HepG2 (cell line): ENCODE measurements around the gene GDF9. TPM values are rescaled to one million over a fixed set of nuclear protein-coding genes. Genes with fewer than 3 reads are reported as not detected.

Source experiments
- ATAC-seq: fragments of 200-7000 bp; cut with Tn5 transposase; 3 replicates; pipeline ENCODE4 v1.9.1; 2020; ENCODE audit warnings: mild to moderate bottlenecking, moderate library complexity
- BruUV-seq: library from RNA; stranded (reverse); fragments of 400-500 nt; replicated peaks from 2 replicates; lab custom pipeline; 2021; lab: Mats Ljungman, UMichigan
- CTCF ChIA-PET: fragments of 300-600 bp; formaldehyde crosslinking; extraction: SDS; loops from one replicate; lab custom pipeline; 2021; ENCODE audit warnings: low total read pairs, inconsistent platforms, low intra/inter-chr PET ratio; lab: Yijun Ruan, JAX
- POLR2A ChIA-PET: fragments of 350-600 bp; sonication (Branson Sonifier 250); formaldehyde crosslinking; loops from one replicate; lab custom pipeline; 2020; ENCODE audit warnings: antibody characterized with exemption, inconsistent platforms; lab: Yijun Ruan, JAX
- DNase-seq: peaks from one replicate; pipeline ENCODE4 v3.0.0-alpha.2; 2015; ENCODE audit warnings: low spot score
- FAIRE-seq: peaks from 3 replicates; lab custom pipeline; 2011; peaks lifted over from hg19 to GRCh38; lab: Jason Lieb, UNC
- H2AFZ ChIP-seq: one replicate; pipeline ENCODE4 v1.6.1; 2011; ENCODE audit warnings: low read length, inconsistent platforms
- H3K27ac ChIP-seq: fragments of 300-600 bp; 3 replicates; pipeline ENCODE4 v1.8.0; 2011; ENCODE audit warnings: mixed run types, mild to moderate bottlenecking, mixed read lengths, low read length, inconsistent platforms; ENCODE audit not compliant: insufficient read depth; ENCODE audit errors: extremely low read length
- H3K27me3 ChIP-seq, 2 experiments: fragments of 200-600 bp in 1 of 2; 2 replicates in 1 of 2; 3 replicates in 1 of 2; pipeline versions ENCODE4 v1.6.0 to v1.8.0; 2011; ENCODE audit warnings: low read length in 2 of 2, mild to moderate bottlenecking in 2 of 2, moderate library complexity in 2 of 2, inconsistent platforms in 1 of 2; ENCODE audit not compliant: insufficient read depth in 2 of 2, control insufficient read depth in 1 of 2
- H3K36me3 ChIP-seq, 2 experiments: fragments of 200-600 bp in 1 of 2; replicated peaks in 1 of 2; 2 replicates in 1 of 2; 3 replicates in 1 of 2; pipeline versions ENCODE4 v1.5.1 to v1.8.0; 2011; ENCODE audit warnings: low read length in 2 of 2, inconsistent platforms in 1 of 2; ENCODE audit not compliant: insufficient read depth in 2 of 2, control insufficient read depth in 1 of 2
- H3K4me1 ChIP-seq: 2 replicates; pipeline ENCODE4 v1.5.1; 2012; ENCODE audit warnings: low read length, inconsistent platforms; ENCODE audit not compliant: insufficient read depth
- H3K4me2 ChIP-seq: 2 replicates; pipeline ENCODE4 v1.6.0; 2011; ENCODE audit warnings: low read depth, low read length, inconsistent platforms
- H3K4me3 ChIP-seq, 3 experiments: fragments of 200-600 bp in 1 of 3; sonication (generic), shearing (Covaris generic) in 1 of 3; replicated peaks in 1 of 3; 2 replicates each; pipeline ENCODE4 v1.5.1; 2011 to 2016; ENCODE audit warnings: low read length in 3 of 3, inconsistent platforms in 2 of 3, low read depth in 2 of 3, mild to moderate bottlenecking in 2 of 3, control low read depth in 1 of 3, mixed read lengths in 1 of 3; ENCODE audit not compliant: insufficient read depth in 1 of 3
- H3K79me2 ChIP-seq: one replicate; pipeline ENCODE4 v1.6.1; 2011; ENCODE audit warnings: low read length, inconsistent platforms; ENCODE audit not compliant: insufficient read depth
- H3K9ac ChIP-seq: 2 replicates; pipeline ENCODE4 v1.6.0; 2011; ENCODE audit warnings: mild to moderate bottlenecking, low read depth, low read length, inconsistent platforms; ENCODE audit not compliant: insufficient read depth
- H3K9me3 ChIP-seq: 2 replicates; pipeline ENCODE4 v1.5.1; 2012; ENCODE audit warnings: mild to moderate bottlenecking, low read length
- H4K20me1 ChIP-seq: 2 replicates; pipeline ENCODE4 v1.6.0; 2011; ENCODE audit warnings: inconsistent platforms, mild to moderate bottlenecking, low read length, moderate library complexity; ENCODE audit not compliant: insufficient read depth
- FOXJ3 ChIP-seq: sonication (generic); formaldehyde crosslinking; IDR thresholded peaks from 2 replicates; pipeline ENCODE4 v1.4.0; 2020; ENCODE audit warnings: missing genetic modification reagents, mild to moderate bottlenecking, borderline replicate concordance
- JDP2 ChIP-seq: sonication (generic); formaldehyde crosslinking; IDR thresholded peaks from 2 replicates; pipeline ENCODE4 v1.8.1; 2022; ENCODE audit warnings: missing genetic modification reagents, borderline replicate concordance
- ZSCAN25 ChIP-seq: sonication (generic); formaldehyde crosslinking; IDR thresholded peaks from 2 replicates; pipeline ENCODE4 v1.8.0; 2022; ENCODE audit warnings: mild to moderate bottlenecking, missing genetic modification reagents
- whole genome bisulfite sequencing: methylation state at CpG from one replicate; pipeline ENCODE4 v1.1.6; 2017; ENCODE audit warnings: low lambda C conversion rate; 5-methylcytosine and 5-hydroxymethylcytosine counted together
- in situ Hi-C: cut with HindIII; loops from 2 replicates; pipeline ENCODE4 v1.10.0; 2017; ENCODE audit warnings: low pct_unique_long_range_greater_than_20kb; ENCODE audit not compliant: extremely low pct_ligation_motif_present
- intact Hi-C: fragments of 100-400 bp; cut with micrococcal nuclease; formaldehyde crosslinking; loops from one replicate; pipeline ENCODE4 v1.10.0; 2022; ENCODE audit not compliant: unreplicated experiment
- polyA plus RNA-seq, 8 experiments: library from polyadenylated mRNA; depleted of rRNA in 3 of 8; stranded (reverse) in 7 of 8; unstranded in 1 of 8; fragments of >200 nt; fragmentation: Illumina TruSeq in 4 of 8; extraction: Trizol in 4 of 8; gene quantifications; 2 replicates each; pipeline versions ENCODE4 v1.2.1 to v1.2.3, GENCODE V29; 2011 to 2016; ENCODE audit warnings: low read depth in 4 of 8, missing spikeins in 1 of 8, mixed read lengths in 1 of 8; ENCODE audit not compliant: insufficient read depth in 1 of 8
- total RNA-seq, 5 experiments: library from RNA; depleted of rRNA; stranded (reverse); fragments of >200 nt; fragmentation: Illumina TruSeq; extraction: Trizol; gene quantifications; 2 replicates each; pipeline ENCODE4 v1.2.3, GENCODE V29; 2016; ENCODE audit warnings: low read depth in 1 of 5
- TF ChIP-seq, protein P1 (sequence below): sonication (generic); formaldehyde crosslinking; IDR thresholded peaks from 2 replicates; pipeline ENCODE4 v1.4.0; 2020; ENCODE audit warnings: missing genetic modification reagents
- TF ChIP-seq, protein P2 (sequence below): sonication (generic); formaldehyde crosslinking; IDR thresholded peaks from 2 replicates; pipeline ENCODE4 v1.4.0; 2020; ENCODE audit warnings: mild to moderate bottlenecking, missing genetic modification reagents

The GDF9 gene
- total and polyA plus RNA-seq, 2 of the 13 experiments (the other 11 are each of a cell fraction or from before 2014, with no cell fraction given) = 0.33 to 0.38 TPM

DNA sequence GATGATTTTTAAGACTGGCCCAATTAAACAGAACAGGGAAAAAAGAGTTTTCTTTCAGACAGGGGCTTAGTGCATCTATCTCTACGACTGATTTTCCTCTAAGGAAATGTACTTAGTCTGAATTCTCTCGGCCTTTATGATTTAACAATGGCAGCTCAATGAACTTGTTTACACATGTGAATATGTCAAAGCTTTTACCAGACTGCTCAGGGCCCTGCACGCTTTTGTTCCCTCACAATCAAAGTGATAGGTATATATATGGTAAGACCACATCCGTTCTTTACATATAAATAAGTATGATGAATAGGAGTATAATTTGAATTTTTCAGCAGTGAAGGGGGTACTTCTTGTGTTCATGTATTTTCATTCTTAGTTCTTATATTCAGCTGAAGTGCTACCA is 34.8 kb upstream of the GDF9 start:
- DNase-seq = no peak
- Histone ChIP-seq H4K20me1 (peaks cover 5% of the 10 kb centered on the region), H3K36me3 (peaks cover 16 to 68% of the 10 kb centered on the region in 2 experiments), H3K4me3 (no peak overlapping the region), H2AFZ (no peak overlapping the region), H3K9ac (no peak overlapping the region), H3K9me3 (no peaks in the 10 kb centered on the region), H3K79me2 (peaks cover 11% of the 10 kb centered on the region), H3K4me1 (peaks cover 8% of the 10 kb centered on the region), H3K27me3 (no peaks in the 10 kb centered on the region), H3K4me2 (no peak overlapping the region)
- ATAC-seq = no peak
- intact Hi-C loops (no loop called here), in situ Hi-C loops (no loop called here)
- 96% methylated on average over 4 of the region's 4 CpGs for WGBS
- CTCF ChIA-PET = no interaction called here
- POLR2A ChIA-PET = interaction anchor here (1.3 kb wide), 1 partner anchor 15 kb away, joined by 4 read pairs; no protein-coding TSS in a partner anchor
- no peak for FAIRE-seq
- TF ChIP-seq, protein P1, sequence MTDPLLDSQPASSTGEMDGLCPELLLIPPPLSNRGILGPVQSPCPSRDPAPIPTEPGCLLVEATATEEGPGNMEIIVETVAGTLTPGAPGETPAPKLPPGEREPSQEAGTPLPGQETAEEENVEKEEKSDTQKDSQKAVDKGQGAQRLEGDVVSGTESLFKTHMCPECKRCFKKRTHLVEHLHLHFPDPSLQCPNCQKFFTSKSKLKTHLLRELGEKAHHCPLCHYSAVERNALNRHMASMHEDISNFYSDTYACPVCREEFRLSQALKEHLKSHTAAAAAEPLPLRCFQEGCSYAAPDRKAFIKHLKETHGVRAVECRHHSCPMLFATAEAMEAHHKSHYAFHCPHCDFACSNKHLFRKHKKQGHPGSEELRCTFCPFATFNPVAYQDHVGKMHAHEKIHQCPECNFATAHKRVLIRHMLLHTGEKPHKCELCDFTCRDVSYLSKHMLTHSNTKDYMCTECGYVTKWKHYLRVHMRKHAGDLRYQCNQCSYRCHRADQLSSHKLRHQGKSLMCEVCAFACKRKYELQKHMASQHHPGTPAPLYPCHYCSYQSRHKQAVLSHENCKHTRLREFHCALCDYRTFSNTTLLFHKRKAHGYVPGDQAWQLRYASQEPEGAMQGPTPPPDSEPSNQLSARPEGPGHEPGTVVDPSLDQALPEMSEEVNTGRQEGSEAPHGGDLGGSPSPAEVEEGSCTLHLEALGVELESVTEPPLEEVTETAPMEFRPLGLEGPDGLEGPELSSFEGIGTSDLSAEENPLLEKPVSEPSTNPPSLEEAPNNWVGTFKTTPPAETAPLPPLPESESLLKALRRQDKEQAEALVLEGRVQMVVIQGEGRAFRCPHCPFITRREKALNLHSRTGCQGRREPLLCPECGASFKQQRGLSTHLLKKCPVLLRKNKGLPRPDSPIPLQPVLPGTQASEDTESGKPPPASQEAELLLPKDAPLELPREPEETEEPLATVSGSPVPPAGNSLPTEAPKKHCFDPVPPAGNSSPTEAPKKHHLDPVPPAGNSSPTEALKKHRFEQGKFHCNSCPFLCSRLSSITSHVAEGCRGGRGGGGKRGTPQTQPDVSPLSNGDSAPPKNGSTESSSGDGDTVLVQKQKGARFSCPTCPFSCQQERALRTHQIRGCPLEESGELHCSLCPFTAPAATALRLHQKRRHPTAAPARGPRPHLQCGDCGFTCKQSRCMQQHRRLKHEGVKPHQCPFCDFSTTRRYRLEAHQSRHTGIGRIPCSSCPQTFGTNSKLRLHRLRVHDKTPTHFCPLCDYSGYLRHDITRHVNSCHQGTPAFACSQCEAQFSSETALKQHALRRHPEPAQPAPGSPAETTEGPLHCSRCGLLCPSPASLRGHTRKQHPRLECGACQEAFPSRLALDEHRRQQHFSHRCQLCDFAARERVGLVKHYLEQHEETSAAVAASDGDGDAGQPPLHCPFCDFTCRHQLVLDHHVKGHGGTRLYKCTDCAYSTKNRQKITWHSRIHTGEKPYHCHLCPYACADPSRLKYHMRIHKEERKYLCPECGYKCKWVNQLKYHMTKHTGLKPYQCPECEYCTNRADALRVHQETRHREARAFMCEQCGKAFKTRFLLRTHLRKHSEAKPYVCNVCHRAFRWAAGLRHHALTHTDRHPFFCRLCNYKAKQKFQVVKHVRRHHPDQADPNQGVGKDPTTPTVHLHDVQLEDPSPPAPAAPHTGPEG (CRISPR knock-in tag) = no peak
- TF ChIP-seq, protein P2, sequence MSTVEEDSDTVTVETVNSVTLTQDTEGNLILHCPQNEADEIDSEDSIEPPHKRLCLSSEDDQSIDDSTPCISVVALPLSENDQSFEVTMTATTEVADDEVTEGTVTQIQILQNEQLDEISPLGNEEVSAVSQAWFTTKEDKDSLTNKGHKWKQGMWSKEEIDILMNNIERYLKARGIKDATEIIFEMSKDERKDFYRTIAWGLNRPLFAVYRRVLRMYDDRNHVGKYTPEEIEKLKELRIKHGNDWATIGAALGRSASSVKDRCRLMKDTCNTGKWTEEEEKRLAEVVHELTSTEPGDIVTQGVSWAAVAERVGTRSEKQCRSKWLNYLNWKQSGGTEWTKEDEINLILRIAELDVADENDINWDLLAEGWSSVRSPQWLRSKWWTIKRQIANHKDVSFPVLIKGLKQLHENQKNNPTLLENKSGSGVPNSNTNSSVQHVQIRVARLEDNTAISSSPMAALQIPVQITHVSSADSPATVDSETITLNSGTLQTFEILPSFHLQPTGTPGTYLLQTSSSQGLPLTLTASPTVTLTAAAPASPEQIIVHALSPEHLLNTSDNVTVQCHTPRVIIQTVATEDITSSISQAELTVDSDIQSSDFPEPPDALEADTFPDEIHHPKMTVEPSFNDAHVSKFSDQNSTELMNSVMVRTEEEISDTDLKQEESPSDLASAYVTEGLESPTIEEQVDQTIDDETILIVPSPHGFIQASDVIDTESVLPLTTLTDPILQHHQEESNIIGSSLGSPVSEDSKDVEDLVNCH = no peak
- no peak for TF ChIP-seq ZSCAN25 (CRISPR knock-in tag)
- TF ChIP-seq FOXJ3 (CRISPR knock-in tag) = no peak
- no peak for TF ChIP-seq JDP2
- TF ChIP-seq, all 625 proteins: peak for 0
- BruUV-seq = no TSS peak
- no peak overlapping the region for H3K27ac ChIP-seq
